Cardiac septum (tissue), 1 donor: ENCODE measurements around the gene PGGHG. TPM values are rescaled to one million over a fixed set of nuclear protein-coding genes. Genes with fewer than 3 reads are reported as not detected.
A peak's percentile ranks its signal among the peaks of the same experiment; 100 is the strongest.
"Not testable (repeated sequence)": the region's sequence is repeated elsewhere in the genome, so short reads cannot be mapped to it uniquely, and the experiment has no call there.

Source experiments
- DNase-seq: peaks from one replicate; pipeline ENCODE4 v3.0.0-alpha.2; 2020; ENCODE audit warnings: low spot score
- intact Hi-C: fragments of 100-400 bp; cut with DNase I; formaldehyde crosslinking; loops from one replicate; pipeline ENCODE4 v1.14.0; 2022
- total RNA-seq: library from RNA; stranded (reverse); fragmentation: NEBNext Ultra II Directional; extraction: Animal tissue kit (Norgen Biotek cat#: 25700); gene quantifications from one replicate; pipeline ENCODE4 v1.2.1, GENCODE V29; 2021
- donor health status: DM: no; HTN: no; CAD: no.

The PGGHG gene
- total RNA-seq, 1 donor from 2014 or later: 11.0 TPM

DNA sequence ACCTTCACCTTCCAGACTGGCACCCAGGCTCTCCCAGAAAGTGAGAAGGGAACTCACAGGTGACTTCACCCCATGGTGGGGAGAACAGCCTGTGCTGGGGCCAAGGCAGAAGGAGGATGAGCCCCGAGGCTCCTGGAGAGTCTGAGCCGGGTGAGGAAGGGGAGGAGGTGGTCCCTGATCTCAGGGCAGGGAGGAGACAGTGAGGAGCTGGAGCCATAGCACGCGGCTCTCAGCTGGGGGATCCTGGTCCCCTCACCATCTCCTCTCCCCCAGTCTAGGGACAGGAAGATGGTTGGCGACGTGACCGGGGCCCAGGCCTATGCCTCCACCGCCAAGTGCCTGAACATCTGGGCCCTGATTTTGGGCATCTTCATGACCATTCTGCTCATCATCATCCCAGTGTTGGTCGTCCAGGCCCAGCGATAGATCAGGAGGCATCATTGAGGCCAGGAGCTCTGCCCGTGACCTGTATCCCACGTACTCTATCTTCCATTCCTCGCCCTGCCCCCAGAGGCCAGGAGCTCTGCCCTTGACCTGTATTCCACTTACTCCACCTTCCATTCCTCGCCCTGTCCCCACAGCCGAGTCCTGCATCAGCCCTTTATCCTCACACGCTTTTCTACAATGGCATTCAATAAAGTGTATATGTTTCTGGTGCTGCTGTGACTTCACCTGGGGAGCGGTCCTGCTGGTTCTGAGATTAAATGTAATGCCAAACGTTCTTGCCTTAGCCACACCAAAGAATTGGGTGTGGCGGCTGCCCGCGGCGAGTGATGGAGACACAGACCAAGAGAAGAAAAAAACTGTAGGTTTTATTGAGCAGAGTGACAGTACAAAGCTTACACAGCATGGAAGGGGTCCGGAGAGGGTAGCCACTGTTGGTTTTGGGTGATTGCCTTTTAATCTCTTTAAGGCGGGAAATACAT is 20.1 kb downstream of the PGGHG start:
- not testable (repeated sequence) for DNase-seq
- intact Hi-C loops: loop anchor here (1.0 kb wide), 1 partner anchor 46 kb away; no protein-coding TSS in a partner anchor

DNA sequence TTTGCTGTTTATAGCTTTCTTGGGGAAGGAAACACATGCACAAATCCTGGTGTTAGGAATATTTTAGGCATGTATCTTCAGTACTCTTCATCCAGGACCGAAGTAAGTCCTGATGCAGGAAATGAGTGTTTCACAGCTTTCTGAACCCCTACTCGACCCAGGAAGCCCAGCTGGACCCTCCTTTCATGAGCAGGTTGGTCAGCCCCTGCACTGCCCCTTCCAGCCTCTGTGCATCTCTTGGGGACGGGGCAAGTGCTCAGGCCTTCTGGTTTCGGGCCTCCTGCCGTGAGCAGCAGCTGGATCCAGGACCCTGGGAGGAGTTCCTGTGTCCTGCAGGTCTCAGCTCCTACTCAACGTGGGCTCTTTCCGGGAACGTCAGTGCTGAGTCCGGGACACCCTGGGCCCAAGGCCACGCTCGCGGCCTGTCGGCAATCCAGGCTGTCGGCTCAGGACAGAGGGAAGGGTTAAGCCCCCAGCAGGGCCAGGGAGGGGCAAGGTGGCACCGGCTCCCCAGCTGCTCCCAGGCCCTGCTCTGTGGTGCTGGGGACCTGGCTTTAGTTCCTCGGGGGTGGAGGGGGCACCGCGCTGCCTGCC is 21.1 kb downstream of the PGGHG start:
- DNase-seq, intact Hi-C loops: not testable (repeated sequence)

DNA sequence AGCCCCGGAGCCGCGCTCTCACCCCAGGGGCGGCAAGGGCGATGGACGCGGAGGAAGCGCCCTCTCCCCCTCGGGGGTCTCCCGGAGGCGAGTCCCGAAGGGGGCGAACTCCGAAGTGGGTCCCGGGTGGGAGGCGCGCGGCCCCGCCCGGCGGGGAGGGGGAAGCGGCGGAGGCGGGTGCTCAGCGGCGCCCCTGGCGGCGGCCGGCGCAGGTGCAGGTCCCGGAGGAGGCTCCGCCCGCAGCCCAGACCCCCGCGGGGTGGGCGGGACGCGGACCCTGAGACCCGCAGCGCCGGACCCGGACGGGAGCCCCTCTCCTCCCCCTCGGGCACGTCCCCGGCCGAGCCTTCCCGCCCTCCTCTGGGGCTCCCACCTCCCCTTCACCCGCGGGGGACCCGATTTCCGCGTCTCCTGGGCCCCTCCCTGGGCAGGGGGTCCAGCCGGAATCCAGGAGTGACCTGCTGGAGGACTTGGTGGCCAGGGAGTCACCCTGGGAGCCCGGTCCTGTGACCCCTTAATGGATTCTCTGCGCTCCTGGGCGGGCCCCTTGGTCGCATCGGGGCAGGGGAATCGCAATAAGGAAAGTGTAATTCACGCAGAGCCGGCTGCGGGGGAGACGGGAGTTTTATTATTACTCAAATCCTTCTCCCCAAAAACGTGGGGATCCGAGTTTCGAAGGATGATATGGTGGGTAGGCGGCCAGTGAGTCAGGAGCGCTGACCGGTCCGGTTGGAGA is 22.3 kb downstream of the PGGHG start:
- DNase-seq, intact Hi-C loops: not testable (repeated sequence)

DNA sequence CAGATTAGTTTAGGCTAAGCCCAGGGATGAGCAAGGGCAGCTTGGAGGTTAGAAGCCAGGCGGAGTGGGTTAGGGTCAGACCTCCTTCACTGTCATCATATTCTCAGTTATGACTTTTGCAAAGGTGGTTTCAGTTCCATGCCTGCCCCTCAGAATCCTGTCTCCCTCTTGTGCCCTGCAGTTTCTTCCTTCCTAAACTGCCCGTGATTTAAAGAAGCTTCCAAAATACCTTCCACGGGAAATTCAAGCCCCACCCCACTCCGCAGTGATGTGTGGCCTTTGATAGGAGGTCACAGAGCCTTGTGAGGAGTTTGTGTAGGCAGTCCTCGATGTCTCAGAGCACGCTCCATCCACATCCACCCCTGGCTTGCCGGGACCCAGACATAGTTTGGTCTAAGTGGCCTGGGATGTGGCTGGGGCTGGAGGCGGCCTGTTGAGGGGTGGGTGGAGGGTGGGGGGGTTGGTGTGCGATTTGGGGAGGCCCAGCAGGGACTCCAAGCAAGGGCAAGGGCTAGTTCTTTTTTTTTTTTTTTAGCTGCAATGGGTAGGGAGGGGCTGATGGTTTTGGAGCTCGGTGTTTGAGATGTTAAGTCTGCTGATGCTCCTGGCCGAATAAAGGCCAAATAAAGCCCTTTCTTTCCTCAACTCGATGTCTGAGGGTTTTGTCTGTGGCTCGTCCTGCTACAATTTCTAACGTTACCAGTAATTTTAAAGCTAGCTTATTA is 23.3 kb downstream of the PGGHG start:
- DNase-seq: no peak
- intact Hi-C loops: no loop called here

DNA sequence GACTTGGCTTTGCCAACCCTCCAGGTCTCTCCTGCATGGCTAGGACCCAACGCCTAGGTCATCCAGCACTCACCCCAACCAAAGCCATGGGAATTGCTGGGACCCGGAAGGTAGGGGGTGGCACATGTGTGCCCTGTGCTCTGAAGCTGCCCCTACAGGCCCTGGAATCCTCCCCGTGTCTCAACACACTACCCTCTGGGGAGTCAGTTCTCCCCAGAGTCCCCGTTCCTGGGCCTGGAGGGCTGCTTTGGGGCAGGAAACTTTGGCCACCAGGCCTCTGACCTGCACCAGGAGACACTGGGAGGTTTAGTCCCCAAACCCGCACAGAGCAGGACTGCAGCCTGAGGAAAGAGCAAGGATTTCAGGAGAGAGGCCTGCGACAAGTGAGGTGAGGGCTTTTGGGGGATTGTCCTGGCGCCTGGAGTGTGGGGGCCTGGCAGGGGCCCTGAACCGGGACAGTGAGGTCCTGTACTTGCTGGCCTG is 24.4 kb downstream of the PGGHG start:
- DNase-seq: no peak
- intact Hi-C loops: no loop called here

DNA sequence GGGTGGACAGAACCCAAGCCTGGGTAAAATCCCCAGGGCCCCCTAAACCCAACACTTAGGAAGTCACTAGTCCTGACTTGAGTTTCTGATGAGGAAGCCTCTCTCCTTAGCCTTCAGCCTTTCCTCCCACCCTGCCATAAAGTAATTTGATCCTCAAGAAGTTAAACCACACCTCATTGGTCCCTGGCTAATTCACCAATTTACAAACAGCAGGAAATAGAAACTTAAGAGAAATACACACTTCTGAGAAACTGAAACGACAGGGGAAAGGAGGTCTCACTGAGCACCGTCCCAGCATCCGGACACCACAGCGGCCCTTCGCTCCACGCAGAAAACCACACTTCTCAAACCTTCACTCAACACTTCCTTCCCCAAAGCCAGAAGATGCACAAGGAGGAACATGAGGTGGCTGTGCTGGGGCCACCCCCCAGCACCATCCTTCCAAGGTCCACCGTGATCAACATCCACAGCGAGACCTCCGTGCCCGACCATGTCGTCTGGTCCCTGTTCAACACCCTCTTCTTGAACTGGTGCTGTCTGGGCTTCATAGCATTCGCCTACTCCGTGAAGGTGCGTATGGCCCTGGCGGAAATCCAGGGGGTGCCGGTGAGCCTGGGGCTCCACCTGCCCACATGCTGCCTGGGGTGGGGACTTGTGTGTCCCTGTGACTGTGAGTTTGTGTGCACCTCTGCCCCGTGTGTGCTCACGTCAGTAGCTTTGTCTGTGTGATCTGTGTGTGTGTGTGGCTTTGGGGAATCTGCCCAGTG is 25.0 kb downstream of the PGGHG start, which contains the start of gene IFITM1:
IFITM1 (plus strand) TSS at position 254 of the 767 bp plus-strand sequence; CDS start at position 385, 131 bp downstream.
- intact Hi-C loops: no loop called here
- no peak for DNase-seq

DNA sequence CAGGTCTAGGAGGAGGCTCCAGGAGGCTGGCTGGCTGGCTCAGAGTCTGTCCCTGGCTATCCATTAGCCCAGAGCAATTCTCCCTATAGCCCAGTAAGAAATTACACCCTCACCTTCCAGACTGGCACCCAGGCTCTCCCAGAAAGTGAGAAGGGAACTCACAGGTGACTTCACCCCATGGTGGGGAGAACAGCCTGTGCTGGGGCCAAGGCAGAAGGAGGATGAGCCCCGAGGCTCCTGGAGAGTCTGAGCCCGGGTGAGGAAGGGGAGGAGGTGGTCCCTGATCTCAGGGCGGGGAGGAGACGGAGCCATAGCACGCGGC is 25.6 kb downstream of the PGGHG start:
- intact Hi-C loops, DNase-seq: not testable (repeated sequence)

DNA sequence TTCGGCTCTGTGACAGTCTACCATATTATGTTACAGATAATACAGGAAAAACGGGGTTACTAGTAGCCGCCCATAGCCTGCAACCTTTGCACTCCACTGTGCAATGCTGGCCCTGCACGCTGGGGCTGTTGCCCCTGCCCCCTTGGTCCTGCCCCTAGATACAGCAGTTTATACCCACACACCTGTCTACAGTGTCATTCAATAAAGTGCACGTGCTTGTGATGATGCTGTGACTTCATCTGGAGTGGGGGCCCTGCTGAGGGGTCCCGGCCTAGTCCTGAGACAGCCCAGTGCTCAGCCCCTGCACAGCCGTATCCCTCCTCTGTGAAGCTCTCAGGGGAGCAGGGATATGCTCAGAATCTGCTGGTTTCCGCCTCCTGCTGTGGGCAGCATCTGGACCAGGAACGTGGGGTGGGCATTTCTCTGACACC is 26.1 kb downstream of the PGGHG start:
- intact Hi-C loops: no loop called here
- no peak for DNase-seq

DNA sequence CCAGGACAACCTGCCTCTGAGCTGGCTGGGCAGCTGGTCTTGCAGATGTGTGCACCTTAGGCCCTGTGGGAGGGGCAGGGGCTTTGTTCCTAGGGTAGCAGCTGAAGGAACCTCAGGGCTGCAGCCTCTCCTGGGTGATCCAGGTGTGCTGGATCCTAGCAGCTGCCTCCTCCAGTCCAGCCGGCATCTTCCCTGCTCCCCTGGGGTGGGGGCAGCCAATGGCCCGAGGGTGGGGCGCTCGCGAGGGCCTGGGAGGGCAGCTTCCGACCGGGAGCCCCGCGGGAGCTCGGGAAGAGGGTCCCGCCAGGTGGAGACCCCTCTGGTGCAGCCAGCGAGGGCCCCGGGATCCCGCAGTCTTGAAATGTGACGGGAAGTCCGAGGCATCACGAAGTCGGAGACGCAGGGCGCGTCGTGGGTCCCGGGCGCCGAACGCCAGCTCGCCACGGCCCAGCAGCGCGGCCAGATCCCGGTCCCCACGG is 26.6 kb downstream of the PGGHG start:
- intact Hi-C loops: no loop called here
- no peak for DNase-seq

DNA sequence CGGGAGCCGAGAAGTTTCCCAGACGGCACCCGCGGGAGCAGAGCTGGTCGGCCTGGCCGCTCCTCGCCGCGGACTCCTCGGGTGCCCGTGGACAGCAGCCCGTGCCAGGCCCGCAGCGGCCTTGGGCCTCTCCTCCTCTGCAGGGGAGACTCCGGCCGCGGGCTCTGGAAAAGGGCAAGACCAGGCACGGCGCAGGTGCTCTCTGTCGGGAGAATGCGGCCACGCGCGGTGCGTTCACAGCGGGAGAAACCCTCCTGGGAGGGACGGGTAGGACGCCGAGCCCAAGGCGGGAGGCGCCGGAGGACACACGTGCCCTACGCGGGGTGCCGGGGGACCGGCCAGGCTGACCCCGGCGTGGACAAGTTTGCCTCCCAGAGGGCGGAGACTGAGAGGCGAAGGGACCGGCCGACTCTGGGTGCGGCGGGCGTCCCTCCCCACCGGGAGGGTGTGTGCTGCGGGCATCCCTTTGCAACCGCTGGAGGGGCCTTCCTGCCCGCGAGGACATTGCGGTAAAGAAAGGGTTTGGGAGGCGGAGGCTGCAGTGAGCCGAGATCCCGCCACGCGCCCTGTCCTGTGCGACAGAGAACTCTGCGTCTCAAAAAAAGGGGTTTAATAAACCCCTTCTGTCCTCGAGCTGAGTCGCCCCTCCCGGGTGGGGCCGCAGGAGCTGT is 27.2 kb downstream of the PGGHG start:
- DNase-seq: no peak
- intact Hi-C loops: no loop called here

DNA sequence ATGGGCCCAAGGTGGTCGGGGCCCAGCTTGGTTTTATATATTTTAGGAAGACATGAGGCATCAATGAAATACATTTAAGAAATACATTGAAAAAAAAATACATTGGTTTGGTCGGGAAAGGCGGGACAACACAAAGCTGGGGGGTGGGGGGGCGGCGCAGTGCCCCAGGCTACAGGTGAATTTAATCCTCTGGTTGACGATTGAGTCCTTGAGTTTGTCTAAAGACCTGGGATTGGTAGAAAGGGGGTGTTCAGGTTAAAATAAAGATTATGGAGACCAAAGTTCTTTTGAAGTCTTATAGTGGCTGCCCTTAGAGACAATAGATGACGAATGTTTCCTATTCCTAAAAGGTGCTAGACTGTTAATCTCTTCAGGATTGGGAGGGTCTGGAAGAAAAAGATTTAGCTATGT is 28.0 kb downstream of the PGGHG start:
- DNase-seq: no peak
- intact Hi-C loops: no loop called here

DNA sequence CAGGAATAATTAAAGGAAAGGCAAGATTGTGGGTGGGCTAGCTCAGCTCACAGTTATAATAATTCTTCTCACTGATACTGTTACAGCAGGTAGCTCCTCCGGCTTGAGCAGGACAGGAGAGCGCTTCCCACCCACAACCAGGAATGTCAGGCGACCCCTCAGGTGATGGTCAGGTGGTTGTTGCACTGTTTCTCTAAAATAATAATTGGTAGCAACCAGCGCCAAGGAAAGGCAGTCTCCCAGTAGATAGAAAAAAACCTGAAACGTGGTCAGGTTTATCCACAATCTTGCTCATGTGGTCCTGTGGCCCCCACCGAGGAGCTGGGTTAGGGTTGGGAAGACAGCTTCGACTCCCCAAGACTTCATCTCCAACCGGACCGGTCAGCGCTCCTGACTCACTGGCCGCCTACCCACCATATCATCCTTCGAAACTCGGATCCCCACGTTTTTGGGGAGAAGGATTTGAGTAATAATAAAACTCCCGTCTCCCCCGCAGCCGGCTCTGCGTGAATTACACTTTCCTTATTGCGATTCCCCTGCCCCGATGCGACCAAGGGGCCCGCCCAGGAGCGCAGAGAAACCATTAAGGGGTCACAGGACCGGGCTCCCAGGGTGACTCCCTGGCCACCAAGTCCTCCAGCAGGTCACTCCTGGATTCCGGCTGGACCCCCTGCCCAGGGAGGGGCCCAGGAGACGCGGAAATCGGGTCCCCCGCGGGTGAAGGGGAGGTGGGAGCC is 28.9 kb downstream of the PGGHG start:
- peak; percentile 53 for DNase-seq
- intact Hi-C loops: not testable (repeated sequence)

DNA sequence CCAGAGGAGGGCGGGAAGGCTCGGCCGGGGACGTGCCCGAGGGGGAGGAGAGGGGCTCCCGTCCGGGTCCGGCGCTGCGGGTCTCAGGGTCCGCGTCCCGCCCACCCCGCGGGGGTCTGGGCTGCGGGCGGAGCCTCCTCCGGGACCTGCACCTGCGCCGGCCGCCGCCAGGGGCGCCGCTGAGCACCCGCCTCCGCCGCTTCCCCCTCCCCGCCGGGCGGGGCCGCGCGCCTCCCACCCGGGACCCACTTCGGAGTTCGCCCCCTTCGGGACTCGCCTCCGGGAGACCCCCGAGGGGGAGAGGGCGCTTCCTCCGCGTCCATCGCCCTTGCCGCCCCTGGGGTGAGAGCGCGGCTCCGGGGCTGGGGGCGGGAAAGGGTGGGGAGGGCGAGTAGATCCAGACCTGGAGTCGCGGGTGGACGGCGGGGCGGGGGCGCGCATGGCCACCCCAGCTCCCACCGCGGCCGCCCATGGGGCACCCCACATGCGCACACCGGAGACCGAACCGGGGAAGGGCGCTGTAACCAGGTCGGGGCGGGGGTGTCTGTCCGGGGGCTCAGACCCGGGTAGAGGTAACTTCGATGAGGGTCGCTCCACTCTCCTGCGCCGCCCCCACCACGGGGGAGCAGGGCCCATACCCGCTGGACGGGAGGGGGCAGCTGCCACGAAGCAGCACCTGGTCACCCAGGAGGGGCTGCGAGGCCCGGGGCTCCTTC is 29.6 kb downstream of the PGGHG start:
- DNase-seq: peak; percentile 71
- intact Hi-C loops: not testable (repeated sequence)

DNA sequence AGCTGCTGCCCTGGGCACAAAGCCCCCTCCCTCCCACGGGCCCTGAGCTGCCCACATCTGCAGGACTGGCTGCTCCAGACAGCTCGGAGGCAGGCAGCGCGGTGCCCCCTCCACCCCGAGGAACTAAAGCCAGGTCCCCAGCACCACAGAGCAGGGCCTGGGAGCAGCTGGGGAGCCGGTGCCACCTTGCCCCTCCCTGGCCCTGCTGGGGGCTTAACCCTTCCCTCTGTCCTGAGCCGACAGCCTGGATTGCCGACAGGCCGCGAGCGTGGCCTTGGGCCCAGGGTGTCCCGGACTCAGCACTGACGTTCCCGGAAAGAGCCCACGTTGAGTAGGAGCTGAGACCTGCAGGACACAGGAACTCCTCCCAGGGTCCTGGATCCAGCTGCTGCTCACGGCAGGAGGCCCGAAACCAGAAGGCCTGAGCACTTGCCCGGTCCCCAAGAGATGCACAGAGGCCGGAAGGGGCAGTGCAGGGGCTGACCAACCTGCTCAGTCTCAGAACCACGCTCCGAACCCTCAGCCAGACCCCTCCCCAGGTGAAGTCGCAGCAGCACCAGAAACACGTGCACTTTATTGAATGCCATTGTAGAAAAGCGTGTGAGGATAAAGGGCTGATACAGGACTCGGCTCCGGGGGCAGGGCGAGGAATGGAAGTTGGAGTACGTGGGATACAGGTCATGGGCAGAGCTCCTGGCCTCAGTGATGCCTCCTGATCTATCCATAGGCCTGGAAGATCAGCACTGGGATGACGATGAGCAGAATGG is 30.4 kb downstream of the PGGHG start:
- intact Hi-C loops: not testable (repeated sequence)
- DNase-seq: peak; percentile 67

DNA sequence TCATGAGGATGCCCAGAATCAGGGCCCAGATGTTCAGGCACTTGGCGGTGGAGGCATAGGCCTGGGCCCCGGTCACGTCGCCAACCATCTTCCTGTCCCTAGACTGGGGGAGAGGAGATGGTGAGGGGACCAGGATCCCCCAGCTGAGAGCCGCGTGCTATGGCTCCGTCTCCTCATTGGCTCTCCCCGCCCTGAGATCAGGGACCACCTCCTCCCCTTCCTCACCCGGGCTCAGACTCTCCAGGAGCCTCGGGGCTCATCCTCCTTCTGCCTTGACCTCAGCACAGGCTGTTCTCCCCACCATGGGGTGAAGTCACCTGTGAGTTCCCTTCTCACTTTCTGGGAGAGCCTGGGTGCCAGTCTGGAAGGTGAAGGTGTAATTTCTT is 31.0 kb downstream of the PGGHG start:
- intact Hi-C loops, DNase-seq: not testable (repeated sequence)

DNA sequence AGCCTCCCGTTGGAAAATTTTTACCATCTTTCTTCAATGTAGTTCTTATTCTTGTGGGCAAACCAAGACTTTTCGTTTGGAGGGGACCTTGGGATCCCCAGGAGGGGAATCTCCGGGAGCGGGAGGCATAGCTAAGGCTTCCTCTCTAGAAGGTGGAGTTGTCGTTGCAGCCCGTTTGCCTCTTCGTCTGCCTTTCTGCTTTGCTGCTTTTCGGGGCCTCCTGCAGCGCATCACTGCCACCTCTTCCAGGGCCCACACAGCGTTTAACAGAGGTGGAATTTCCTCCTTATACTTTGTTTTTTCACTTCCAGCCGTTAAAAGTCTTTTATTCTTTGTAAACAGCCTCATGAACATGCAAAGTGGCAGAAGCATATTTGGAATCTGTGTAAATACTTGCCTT is 35.2 kb downstream of the PGGHG start:
- peak; percentile 56 for DNase-seq
- intact Hi-C loops: no loop called here
